NCI-H1105 treated with DMSO at 0.1 percent for 48 hours (cell line): ENCODE results near the gene MMS19.
A peak's percentile ranks its signal among the peaks of the same experiment; 100 is the strongest.

Experiments used
- DNase-seq: peaks from one replicate; lab custom pipeline; 2025; lab: John Stamatoyannopoulos, UW

The MMS19 gene, protein sequence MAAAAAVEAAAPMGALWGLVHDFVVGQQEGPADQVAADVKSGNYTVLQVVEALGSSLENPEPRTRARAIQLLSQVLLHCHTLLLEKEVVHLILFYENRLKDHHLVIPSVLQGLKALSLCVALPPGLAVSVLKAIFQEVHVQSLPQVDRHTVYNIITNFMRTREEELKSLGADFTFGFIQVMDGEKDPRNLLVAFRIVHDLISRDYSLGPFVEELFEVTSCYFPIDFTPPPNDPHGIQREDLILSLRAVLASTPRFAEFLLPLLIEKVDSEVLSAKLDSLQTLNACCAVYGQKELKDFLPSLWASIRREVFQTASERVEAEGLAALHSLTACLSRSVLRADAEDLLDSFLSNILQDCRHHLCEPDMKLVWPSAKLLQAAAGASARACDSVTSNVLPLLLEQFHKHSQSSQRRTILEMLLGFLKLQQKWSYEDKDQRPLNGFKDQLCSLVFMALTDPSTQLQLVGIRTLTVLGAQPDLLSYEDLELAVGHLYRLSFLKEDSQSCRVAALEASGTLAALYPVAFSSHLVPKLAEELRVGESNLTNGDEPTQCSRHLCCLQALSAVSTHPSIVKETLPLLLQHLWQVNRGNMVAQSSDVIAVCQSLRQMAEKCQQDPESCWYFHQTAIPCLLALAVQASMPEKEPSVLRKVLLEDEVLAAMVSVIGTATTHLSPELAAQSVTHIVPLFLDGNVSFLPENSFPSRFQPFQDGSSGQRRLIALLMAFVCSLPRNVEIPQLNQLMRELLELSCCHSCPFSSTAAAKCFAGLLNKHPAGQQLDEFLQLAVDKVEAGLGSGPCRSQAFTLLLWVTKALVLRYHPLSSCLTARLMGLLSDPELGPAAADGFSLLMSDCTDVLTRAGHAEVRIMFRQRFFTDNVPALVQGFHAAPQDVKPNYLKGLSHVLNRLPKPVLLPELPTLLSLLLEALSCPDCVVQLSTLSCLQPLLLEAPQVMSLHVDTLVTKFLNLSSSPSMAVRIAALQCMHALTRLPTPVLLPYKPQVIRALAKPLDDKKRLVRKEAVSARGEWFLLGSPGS

DNA sequence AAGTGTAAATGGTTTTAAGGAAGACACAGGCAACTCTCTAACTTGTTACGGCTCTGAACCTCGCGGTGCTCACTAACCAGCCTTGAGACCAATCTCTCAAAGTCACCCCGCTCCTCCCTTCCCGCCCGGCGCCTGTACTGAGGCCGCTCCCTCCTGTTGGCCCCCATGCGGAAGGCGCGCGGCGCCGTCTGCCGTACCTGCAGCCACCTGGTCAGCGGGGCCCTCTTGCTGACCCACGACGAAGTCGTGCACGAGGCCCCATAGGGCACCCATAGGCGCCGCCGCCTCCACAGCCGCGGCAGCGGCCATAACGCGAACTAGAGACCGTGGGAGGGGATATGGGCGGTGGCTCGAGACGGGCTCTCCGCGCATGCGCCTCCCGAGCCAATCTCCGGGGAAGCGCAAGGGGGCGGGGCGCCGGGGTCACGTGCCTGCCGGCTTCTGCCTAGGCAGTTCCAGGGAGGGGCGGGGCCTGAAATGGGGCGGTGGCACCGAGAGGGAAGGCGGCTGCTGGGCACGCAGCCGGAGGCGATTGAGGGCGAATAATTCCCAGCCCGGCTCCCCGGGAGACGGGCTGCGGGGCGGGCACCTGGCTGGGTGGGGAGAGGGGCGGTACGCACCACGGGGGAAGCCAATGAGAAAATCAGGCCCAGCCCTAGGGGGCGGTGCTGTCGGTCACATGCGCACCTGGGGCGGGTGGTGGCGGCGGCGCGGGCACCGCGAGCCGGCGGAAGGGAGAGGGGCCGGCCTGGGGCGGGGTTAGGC lies at the start of gene MMS19:
Gene MMS19, minus strand, starts transcription at position 347 of the 765 bp plus-strand sequence. Its CDS starts 38 bp downstream, at position 309.
- peak; percentile 89 for DNase-seq

DNA sequence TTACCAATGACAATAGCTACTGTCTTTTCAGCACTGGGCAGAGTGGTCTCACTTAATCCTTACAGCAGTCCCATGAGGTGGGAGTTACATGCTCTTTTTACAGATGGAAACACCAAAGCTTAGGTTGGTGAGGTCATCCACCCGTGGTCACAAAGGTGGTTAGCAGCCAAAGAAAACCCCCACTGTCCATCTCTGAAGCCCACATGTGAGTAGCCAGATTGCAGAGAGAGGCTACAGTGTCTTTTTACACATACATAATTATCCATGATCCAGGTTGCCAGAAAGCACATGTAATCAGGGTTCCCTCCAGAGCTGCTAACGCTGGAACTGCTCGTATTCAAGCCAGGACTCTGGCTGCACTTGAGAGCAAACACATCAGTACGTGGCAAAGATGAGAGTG lies 49.7 kb upstream of the MMS19 start:
- DNase-seq, result no peak

DNA sequence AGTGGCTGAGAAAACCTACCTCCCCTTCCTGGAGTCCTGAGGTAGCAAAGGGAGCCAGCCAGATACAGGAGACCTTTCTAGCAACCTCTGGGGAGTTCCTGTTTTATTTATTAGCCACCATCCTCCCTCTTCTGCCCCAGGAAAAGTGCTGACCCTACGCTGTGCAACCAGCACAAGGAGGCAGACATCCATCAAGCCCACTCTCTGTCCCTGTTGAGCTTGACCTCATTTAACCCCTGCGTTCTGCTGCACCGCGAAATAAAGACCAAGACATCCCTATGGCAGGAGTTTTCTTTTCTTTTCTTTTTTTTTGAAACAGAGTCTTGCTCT lies 49.0 kb upstream of the MMS19 start:
- no peak for DNase-seq

DNA sequence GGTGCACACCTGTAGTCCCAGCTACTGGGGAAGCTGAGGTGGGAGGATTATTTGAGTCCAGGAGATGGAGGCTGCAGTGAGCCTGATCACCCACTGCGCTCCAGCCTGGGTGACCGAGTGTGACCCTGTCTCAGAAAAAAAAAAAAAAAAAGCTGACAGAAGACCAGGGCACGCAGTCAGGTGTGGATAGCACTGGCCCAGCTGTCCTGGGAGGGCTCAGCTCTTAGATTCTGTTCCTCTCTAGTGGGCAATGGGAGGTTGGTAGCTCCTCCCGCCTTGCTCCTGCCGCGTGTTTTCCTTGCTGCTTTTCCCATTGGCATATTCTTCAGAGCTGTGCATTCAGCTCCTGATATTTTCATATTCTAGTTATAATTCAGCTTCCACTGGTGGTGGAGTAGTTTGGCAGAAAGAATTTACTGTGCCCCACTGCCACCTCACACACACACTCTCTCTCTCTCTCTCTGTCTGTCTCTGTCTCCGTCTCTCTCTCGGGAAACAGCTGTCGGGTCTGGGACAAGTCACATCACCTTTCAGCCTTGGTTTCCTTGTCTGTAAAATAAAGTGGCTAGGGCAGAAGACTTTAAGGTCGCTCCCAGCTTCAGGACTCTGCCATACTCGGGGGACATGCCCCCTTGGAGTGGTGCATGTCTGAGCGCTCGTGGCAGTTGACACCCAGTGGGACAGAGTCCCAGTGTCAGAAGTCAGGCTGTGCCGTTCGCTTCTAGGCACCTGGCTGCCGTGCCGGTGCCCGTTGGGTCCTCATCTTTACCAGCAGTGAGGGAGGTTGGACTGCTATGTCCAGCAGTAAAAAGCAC lies 48.4 kb upstream of the MMS19 start:
- no peak for DNase-seq

DNA sequence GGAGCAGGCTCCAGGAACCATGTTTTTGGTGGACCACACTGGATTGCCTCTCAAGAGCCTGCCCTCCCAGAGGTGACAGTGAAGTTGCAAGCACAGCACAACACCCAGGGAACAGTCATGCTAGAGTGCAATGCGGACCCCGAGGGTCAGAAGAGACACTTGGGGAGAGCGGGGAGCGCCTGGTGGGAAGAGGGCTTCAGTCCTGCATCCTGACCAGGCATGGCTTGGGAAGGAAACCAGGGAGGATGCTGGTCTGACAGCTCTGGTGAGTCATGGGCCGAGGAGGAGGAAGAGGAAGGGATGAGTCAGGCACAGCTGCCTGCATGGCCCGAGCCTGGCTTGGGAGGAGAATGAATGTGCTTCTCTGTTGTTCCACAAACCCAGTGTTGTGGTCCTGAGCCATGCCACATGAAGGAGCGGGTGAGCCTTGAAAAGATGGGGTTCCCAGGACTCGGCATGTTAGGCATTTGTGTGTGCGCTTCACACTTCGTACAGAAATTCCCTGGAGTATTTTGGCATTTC lies 44.9 kb upstream of the MMS19 start:
- no peak for DNase-seq

DNA sequence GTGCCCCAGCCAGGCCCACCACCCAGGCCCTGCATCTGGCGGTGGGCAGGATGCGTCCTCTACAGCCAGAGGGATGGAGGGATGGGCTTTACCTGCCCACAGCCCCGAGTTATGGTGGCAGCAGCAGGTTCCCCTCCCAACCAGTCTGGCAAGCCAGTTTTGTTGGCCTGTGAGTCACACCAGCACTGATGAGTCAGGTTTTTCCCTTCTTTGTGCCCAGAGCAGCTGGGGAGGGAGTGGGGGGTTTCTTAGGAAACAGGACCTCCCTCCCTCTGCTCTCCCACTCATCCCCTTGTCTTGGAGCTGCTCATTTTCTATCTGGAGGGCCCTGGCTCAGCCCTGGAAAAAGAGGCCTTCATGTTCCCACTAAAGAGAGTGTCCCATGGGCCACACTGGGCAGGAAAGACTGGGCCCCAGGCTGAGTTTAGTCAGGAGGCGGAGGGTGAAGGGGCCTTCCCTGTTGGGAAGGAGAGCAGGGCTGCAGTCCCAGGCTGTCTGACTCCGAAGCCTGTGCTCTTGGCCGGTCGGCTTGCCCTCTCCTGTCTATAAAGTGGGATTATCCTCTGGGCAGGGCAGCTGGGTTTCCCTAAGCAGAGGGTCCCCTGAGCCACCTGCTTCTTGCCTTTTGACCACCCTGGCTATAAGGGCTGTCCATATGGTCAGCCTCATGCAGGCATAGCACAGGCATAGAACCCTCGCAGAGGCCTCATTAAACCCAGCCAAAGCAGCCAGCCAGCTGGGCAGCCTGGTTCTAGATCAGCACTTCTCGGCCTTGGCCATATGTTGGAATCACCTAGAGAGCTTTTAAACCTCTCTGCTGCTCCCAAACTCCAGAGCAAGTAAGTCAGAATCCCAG lies 44.2 kb upstream of the MMS19 start:
- DNase-seq, result no peak

DNA sequence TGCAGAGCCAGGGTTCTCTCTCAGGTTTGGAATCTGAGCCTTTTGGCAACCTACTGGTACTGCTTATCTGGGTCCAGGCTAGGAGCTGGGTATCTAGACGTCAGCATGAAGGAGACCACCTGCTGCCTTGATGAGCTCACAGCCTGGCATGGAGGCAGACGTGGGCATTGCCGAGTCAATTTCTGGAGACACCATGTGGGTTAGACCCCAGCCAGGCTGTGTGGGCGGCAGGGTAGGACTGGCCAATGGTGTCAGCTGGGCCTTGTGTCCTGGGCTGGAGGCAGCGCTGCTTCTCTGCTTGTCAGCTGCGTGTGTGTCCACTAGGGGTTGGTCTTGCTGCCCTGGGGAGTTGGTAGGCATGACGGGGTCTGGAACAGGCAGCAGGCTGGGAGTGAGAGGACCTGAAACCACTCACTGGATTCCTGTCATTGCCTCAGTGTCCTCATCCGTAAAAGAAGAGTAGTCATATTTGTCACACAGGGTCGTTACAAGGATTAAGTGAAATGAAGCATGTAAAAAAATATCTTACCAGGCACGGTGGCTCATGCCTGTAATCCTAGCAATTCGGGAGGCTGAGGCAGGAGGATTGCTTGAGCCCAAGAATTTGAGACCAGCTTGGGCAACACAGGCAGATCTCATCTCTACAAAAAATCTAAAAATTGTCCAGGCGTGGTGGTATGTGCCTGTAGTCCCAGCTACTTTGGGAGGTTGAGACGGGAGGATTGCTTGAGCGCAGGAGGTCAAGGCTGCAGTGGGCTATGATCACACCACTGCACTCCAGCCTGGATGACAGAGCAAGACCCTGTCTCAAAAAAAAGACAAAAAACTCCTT lies 42.7 kb upstream of the MMS19 start:
- DNase-seq, result no peak

DNA sequence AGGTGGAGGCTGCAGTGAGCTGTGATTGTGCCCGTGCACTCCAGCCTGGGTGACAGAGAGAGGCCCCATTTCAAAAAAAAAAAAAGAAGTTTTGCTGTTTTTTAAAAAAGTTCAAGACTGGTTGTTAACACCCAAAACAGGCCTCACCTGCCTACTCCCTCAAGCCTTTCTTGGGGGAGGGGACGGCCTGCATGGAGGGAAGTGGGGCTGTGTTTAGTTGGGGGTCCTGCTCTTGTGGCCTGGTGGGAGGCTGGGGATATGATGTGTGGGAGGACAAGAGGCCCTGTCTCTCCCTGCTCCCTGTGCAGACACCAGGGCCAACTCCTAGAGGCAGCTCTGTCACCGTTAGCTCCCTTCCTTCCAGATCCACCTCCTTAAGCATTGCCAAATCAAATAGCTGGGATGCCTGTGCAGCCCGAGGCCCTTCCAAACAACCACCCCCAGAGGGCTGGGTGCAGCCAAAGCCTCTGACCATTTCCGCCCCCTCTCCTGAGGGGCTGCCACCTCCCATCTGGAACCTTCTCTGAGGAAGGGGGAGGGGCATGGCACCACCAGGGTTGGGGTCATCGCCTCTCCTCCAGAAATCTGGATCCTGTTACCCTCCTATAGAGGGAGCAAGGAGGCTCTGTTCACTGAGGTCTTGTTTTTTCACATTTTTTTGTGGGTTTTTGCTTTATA lies 41.4 kb upstream of the MMS19 start:
- DNase-seq, result no peak

DNA sequence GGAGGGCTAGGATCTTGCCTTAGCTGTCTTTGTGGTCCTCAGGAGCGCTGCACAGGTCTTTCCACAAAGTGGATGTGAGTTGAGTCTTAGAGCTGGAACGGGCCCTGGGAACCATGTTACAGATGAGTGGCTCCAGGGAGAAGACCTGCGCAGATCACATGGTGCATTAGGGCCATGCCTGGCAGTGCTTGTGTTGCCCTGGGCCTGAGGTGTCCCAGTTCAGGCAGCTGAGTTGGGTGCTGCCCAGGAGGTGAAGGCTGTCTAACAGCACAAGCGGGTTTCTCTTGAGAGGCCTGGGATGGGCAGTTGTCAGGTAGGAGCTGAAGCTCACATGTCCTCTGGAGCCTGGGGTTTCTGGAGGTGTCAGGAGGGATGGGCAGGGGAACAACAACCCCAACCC lies 40.6 kb upstream of the MMS19 start:
- no peak for DNase-seq

DNA sequence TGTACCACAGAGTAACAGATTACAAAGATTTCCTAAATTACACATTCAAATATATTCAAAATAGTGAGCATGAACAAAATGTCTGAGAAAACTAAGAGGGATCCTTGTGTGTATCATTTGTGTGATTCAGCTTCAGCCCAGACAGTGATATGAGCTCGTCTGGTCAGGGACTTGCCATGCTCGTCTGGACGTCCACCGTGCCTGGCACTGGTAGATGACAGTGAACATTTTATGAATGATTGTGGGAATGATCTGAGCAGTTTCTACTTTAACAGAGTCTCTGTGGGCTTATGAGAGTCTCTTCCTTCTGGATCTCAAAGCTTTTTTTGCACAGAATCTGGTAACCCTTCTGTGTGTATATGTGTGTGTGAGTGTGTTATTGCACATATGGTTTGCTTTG lies 40.2 kb upstream of the MMS19 start:
- no peak for DNase-seq

DNA sequence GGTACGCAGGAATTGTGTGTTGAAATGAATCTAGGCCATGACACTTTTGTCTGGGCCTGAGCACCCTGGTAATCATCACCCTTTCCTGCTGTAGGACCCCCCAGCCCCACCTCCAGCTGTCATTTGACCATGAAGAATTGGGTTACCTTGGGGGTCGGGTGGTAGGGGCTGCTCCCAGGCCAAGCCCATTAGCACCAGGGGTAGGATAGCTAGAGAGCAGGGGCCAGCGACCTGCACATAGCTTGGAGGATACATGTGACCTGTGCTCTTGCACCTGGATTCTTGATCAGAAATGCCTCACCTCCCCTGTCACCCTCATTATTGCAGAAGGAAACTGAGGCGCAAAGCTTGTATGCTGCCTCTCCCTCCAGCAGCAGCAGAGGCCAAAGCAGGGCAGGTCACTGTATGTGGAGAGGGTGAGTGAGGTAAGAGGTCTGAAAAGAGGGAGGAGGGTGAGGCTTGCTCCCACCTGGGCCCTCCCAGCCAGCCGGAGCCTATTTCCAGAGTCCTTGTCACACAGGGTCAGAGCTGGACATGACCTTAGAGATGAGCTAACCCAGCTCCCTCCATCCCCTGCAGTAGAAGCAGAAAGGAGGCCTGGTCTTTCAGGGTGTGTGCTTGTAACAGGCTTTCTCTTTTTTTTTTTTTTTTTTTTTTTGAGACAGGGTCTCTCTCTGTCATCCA lies 39.1 kb upstream of the MMS19 start:
- DNase-seq, result no peak

DNA sequence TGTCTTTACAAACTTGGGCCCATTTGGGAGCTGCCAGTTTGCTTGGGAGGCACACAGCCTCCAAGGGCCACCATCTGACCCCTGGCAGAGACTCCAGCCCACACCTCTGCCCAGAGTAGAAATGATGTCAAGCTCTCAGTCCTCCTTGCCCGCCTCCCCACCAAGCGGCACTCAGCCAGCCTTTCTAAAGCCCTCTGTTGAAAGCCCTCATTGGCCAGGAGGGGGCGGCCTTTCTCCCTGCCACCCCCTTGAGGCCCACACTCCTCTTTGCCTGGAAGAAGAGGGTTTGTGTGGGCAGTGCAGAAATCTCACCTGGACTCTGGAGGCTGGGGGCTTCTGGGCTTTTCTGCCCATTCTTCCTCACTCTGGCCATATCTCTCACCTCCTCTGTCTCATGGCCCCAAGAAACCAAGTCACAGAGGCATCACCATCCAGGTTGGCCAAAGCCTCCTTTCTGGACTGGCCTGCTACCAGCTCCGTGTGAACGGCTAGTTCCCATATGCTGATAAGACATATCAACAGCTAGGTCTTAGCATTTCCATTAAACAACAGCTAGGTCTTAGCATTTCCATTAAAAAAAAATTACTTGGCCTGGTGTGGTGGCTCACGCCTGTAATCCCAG lies 36.6 kb upstream of the MMS19 start:
- no peak for DNase-seq

DNA sequence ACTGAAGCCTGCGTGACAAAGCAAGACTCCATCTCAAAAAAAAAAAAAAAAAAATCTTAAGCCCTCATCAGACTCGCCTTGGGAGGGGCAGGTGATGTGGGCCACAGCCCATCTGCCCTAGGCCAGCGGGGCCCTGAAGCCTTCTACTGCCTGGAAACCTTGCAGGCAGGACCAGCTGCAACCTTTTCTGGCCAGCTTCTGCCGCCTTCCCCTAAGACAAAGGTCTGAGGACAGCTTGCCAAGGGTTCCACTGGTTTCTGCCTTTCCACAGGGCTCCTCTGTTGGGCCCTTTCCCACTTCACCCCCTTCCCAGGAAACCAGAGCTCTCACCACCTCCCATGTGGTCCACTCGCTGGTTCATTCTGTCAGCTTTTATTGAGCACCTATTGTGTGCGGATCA lies 35.7 kb upstream of the MMS19 start:
- DNase-seq, result no peak

DNA sequence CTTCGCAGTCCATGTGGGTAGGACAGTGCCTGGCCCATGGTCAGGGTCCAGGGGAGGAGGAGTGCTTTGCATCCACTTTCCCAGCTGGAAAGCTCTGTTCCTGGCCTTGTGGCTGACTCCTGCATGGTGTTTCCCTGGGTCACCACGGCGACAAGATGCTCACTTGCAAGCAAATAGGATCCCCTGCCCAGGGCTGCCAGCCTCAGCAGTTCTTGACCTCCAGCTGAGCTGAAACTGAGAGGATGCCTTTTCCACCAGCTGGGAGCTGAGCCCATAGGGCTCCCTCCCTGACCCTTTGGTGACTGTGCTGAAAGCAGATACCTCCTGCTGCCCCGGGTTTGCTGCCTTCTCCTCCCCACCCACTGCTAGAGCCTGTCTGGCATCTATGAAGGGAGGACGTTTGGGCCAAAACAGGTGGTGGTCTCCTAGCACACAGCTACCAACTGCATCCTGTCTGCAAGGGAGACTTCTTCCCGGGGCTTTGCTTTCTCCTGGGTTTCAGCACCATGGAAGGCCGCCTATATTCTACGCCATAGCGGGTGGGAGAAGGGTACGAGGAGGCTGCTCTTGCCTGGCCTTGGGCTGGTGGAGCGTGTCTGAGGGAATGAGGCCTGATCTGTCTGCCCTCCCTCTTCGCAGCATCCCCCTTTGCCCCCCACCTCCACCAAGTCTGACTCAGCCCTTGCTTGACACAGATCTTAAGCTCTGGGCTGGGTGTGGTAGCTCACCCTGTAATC lies 34.9 kb upstream of the MMS19 start:
- DNase-seq, result no peak

DNA sequence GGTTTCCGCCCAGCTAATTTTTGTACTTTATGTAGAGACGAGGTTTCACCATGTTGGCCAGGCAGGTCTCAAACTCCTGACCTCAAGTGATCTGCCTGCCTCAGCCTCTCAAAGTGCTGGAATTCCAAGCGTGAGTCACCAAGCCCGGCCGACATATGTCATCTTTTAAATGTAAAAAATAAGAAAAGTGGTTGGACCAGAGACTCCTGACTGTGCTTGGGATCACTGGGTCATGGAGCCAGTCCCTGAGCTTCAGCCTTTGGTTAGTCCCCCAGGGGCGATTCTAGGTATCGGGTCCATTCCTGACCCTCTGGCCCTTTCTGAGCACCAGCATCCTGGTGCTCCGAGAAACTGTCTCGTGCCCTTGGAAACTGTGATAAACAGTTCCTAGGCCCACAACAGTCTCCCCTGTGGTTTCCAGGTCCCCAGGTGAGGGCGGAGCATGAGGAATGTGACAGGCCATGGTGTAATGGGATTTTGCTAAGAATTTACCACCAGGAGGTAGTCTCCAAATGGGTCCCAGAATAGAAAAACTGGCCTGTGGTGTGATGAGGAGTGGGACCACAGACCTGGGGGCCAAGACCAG lies 33.3 kb upstream of the MMS19 start:
- DNase-seq, result no peak

DNA sequence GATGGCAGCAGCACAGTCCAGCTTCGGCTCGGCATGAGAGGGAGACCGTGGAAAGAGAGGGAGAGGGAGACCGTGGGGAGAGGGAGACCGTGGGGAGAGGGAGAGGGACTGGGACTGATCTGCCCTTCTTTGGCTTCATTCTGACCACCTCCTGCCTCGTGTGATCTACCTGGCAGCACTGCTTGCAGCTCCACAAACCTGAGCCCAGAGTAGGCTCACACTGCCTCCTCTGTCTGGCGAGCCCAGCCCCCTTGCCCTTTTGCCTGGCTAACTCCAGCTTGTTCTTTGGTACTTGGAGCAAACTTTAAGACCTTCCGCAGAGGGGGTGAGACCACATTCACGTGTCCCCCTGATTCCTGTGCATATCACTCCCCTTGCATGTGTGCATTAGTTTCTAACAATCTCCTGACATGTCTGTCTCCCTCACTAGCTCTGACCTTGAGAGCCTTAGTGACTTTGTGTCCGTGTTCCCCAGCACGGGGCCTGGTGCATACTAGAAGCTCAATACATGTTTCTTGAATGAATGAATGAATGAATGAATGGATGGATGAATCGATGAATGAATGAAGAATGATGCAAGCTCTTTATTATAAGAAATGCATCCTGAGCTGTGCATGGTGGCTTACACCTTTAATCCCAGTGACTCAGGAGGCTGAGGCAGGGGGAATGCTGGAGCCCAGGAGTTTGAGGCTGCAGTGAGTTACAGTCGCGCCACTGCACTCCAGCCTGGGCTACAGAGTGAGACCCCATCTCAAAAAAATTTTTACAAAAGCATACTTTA lies 31.7 kb upstream of the MMS19 start:
- DNase-seq, result no peak
